Liver (tissue), 3 donors: ENCODE data around the gene COX5A.

Experiments
- EGR1 ChIP-seq, 2 donors: IDR thresholded peaks; 2 replicates each; pipeline ENCODE4 v1.6.1; 2016 to 2018; ENCODE audit warnings: antibody characterized with exemption in 2 of 2, low read depth in 2 of 2
- SP1 ChIP-seq: IDR thresholded peaks from 2 replicates; pipeline ENCODE4 v1.6.1; 2018; ENCODE audit warnings: antibody characterized with exemption, mild to moderate bottlenecking
- TF ChIP-seq, protein P1 (sequence below): IDR thresholded peaks from 2 replicates; pipeline ENCODE4 v1.6.1; 2016; ENCODE audit warnings: antibody characterized with exemption
- TF ChIP-seq, protein P2 (sequence below): IDR thresholded peaks from 2 replicates; pipeline ENCODE4 v1.6.1; 2016; ENCODE audit warnings: antibody characterized with exemption
- TF ChIP-seq, protein P3 (sequence below): fragments of 150-350 bp; IDR thresholded peaks from 2 replicates; pipeline ENCODE4 v1.5.1; 2017; ENCODE audit warnings: improper control_type of control experiment, low read depth, low read length; ENCODE audit not compliant: missing input control
- TF ChIP-seq, protein P4 (sequence below): IDR thresholded peaks from 2 replicates; pipeline ENCODE4 v1.6.1; 2016; ENCODE audit warnings: antibody characterized with exemption, mild to moderate bottlenecking
- donor health status: healthy.
- donor health status: healthy.

DNA sequence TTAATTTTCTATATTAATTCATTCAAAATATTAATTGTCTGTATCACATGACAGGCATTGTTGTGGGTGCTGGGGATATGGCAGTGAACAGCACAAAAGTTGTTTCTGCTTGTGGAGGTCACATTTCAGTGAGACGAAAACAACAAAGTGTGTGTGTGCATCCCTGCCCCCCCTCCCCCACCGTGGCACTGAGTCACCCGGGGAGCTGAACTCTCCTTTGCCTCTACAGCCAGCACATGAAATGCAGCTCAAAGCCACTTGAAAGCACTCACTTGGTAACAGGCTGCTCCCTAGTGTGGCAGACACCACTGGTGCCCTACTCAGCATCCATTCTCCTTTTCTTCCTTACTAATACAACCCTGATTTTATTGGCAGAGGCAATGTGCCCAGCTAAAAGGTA is 40.6 kb upstream of the COX5A start:
- TF ChIP-seq, protein P1, sequence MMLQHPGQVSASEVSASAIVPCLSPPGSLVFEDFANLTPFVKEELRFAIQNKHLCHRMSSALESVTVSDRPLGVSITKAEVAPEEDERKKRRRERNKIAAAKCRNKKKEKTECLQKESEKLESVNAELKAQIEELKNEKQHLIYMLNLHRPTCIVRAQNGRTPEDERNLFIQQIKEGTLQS = no peak
- no peak for TF ChIP-seq SP1
- TF ChIP-seq, protein P2, sequence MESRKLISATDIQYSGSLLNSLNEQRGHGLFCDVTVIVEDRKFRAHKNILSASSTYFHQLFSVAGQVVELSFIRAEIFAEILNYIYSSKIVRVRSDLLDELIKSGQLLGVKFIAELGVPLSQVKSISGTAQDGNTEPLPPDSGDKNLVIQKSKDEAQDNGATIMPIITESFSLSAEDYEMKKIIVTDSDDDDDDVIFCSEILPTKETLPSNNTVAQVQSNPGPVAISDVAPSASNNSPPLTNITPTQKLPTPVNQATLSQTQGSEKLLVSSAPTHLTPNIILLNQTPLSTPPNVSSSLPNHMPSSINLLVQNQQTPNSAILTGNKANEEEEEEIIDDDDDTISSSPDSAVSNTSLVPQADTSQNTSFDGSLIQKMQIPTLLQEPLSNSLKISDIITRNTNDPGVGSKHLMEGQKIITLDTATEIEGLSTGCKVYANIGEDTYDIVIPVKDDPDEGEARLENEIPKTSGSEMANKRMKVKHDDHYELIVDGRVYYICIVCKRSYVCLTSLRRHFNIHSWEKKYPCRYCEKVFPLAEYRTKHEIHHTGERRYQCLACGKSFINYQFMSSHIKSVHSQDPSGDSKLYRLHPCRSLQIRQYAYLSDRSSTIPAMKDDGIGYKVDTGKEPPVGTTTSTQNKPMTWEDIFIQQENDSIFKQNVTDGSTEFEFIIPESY = no peak
- TF ChIP-seq, protein P3, sequence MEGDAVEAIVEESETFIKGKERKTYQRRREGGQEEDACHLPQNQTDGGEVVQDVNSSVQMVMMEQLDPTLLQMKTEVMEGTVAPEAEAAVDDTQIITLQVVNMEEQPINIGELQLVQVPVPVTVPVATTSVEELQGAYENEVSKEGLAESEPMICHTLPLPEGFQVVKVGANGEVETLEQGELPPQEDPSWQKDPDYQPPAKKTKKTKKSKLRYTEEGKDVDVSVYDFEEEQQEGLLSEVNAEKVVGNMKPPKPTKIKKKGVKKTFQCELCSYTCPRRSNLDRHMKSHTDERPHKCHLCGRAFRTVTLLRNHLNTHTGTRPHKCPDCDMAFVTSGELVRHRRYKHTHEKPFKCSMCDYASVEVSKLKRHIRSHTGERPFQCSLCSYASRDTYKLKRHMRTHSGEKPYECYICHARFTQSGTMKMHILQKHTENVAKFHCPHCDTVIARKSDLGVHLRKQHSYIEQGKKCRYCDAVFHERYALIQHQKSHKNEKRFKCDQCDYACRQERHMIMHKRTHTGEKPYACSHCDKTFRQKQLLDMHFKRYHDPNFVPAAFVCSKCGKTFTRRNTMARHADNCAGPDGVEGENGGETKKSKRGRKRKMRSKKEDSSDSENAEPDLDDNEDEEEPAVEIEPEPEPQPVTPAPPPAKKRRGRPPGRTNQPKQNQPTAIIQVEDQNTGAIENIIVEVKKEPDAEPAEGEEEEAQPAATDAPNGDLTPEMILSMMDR = no peak
- TF ChIP-seq, protein P4, sequence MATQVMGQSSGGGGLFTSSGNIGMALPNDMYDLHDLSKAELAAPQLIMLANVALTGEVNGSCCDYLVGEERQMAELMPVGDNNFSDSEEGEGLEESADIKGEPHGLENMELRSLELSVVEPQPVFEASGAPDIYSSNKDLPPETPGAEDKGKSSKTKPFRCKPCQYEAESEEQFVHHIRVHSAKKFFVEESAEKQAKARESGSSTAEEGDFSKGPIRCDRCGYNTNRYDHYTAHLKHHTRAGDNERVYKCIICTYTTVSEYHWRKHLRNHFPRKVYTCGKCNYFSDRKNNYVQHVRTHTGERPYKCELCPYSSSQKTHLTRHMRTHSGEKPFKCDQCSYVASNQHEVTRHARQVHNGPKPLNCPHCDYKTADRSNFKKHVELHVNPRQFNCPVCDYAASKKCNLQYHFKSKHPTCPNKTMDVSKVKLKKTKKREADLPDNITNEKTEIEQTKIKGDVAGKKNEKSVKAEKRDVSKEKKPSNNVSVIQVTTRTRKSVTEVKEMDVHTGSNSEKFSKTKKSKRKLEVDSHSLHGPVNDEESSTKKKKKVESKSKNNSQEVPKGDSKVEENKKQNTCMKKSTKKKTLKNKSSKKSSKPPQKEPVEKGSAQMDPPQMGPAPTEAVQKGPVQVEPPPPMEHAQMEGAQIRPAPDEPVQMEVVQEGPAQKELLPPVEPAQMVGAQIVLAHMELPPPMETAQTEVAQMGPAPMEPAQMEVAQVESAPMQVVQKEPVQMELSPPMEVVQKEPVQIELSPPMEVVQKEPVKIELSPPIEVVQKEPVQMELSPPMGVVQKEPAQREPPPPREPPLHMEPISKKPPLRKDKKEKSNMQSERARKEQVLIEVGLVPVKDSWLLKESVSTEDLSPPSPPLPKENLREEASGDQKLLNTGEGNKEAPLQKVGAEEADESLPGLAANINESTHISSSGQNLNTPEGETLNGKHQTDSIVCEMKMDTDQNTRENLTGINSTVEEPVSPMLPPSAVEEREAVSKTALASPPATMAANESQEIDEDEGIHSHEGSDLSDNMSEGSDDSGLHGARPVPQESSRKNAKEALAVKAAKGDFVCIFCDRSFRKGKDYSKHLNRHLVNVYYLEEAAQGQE = no peak
- TF ChIP-seq EGR1 (IDR thresholded peaks at IDR 0.05; ENCODE audit: low read depth in 2 of 2) = no peak
